Activated CD8-positive, alpha-beta memory T cell treated with anti-CD3 and anti-CD28 coated beads, Interleukin-2, amount 50 U/mL, for 48 hours (primary cell): Measurements from ENCODE around the gene GABARAP.
"Not testable (repeated sequence)": the region's sequence is repeated elsewhere in the genome, so short reads cannot be mapped to it uniquely, and the experiment has no call there.

ENCODE experiments used
- DNase-seq: peaks from one replicate; pipeline ENCODE4 v3.0.0-alpha.2; 2020

Gene GABARAP

GRCh38 chr17:7260651-7261378 lies 18.6 kb upstream of the GABARAP start:
- peak; percentile 72 for DNase-seq

- no peak for DNase-seq
Observed at GRCh38 chr17:7260151-7260550, 17.9 kb upstream of the GABARAP start.

- no peak for DNase-seq
Observed at GRCh38 chr17:7259555-7259889, 17.3 kb upstream of the GABARAP start.

GRCh38 chr17:7258731-7259554 lies 16.7 kb upstream of the GABARAP start:
- no peak for DNase-seq

GRCh38 chr17:7256766-7257456 lies 14.7 kb upstream of the GABARAP start:
- no peak for DNase-seq

GRCh38 chr17:7254511-7254910 lies 12.3 kb upstream of the GABARAP start:
- no peak for DNase-seq

GRCh38 chr17:7253082-7253481 lies 10.8 kb upstream of the GABARAP start:
- DNase-seq: no peak

- DNase-seq: peak; percentile 95
Observed at GRCh38 chr17:7252176-7253043, 10.2 kb upstream of the GABARAP start, which contains the start of gene ELP5. Gene ELP5 (plus strand): TSS chr17:7252215. CDS start chr17:7252551, 336 bp downstream.

- peak; percentile 100 for DNase-seq
Observed at GRCh38 chr17:7251661-7252175, 9.5 kb upstream of the GABARAP start, which contains the start of gene CTDNEP1. Gene CTDNEP1 (minus strand): TSS chr17:7251734. CDS start chr17:7251296, 438 bp downstream.

GRCh38 chr17:7250695-7251627 lies 8.7 kb upstream of the GABARAP start:
- no peak for DNase-seq

GRCh38 chr17:7249830-7250229 lies 7.6 kb upstream of the GABARAP start:
- DNase-seq: no peak

GRCh38 chr17:7249214-7249613 lies 7.0 kb upstream of the GABARAP start:
- no peak for DNase-seq

- DNase-seq: no peak
Observed at GRCh38 chr17:7248796-7249195, 6.5 kb upstream of the GABARAP start.

GRCh38 chr17:7246779-7247178 lies 4.5 kb upstream of the GABARAP start:
- DNase-seq: no peak

- DNase-seq: not testable (repeated sequence)
Observed at GRCh38 chr17:7243838-7244237, 1.6 kb upstream of the GABARAP start.

GRCh38 chr17:7243453-7243729 lies 1.1 kb upstream of the GABARAP start:
- DNase-seq: no peak

- peak; percentile 95 for DNase-seq
Observed at GRCh38 chr17:7242717-7243452, 636 bp upstream of the GABARAP start.

- no peak for DNase-seq
Observed at GRCh38 chr17:7241090-7241733, 1.0 kb downstream of the GABARAP start.

GRCh38 chr17:7240375-7240774 lies 1.9 kb downstream of the GABARAP start:
- no peak for DNase-seq
